Tibial nerve (tissue), 3 donors: ENCODE measurements around the gene SPHKAP.

Experiments
- CTCF ChIP-seq, 5 experiments: fragments of 200-600 bp in 3 of 5; fragments of 450-650 bp in 2 of 5; sonication (generic) in 3 of 5; IDR thresholded peaks; one replicate each; pipeline ENCODE4 v1.5.1; 2016 to 2019; ENCODE audit warnings: antibody characterized with exemption in 5 of 5, mild to moderate bottlenecking in 3 of 5, moderate library complexity in 2 of 5
- POLR2A ChIP-seq, 2 donors: fragments of 450-650 bp; IDR thresholded peaks; one replicate each; pipeline ENCODE4 v1.6.1; 2017; ENCODE audit warnings: antibody characterized with exemption in 2 of 2, mild to moderate bottlenecking in 2 of 2, moderate library complexity in 2 of 2

GRCh38 chr2:228023619-228024018 lies 157.9 kb downstream of the SPHKAP start:
- TF ChIP-seq CTCF (IDR thresholded peaks at IDR 0.05): no peak
- no peak for TF ChIP-seq POLR2A (IDR thresholded peaks at IDR 0.05)
